Measurements from ENCODE around the gene MYL10.

DNA sequence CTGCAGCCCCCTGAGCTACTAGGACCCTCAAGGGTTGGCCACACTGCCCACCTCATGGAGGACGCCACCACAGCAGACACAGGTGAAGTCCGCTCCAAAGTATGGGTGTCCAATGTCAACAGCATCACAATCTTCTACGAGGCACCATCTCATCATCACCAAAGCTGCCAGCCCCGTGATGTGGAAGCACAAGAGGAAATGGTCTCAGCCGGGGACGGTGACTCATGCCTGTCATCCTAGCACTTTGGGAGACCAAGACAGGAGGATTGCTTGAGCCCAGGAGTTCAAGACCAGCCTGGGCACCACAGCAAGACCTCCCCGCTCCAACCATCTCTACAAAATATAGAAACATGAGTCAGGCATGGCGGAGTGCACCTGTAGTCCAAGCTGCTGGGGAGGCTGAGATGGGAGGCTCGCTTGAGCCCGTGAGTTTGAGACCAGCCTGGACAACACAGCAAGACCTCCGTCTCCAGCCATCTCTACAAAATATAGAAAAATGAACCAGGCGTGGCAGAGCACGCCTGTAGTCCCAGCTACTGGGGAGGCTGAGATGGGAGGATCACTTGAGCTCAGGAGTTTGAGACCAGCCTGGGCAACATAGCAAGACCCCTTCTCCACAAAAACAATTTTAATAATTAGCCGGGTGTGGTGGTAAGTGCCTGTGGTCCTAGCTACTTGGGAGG lies 48.8 kb upstream of the MYL10 start:
- TF ChIP-seq, protein P1, sequence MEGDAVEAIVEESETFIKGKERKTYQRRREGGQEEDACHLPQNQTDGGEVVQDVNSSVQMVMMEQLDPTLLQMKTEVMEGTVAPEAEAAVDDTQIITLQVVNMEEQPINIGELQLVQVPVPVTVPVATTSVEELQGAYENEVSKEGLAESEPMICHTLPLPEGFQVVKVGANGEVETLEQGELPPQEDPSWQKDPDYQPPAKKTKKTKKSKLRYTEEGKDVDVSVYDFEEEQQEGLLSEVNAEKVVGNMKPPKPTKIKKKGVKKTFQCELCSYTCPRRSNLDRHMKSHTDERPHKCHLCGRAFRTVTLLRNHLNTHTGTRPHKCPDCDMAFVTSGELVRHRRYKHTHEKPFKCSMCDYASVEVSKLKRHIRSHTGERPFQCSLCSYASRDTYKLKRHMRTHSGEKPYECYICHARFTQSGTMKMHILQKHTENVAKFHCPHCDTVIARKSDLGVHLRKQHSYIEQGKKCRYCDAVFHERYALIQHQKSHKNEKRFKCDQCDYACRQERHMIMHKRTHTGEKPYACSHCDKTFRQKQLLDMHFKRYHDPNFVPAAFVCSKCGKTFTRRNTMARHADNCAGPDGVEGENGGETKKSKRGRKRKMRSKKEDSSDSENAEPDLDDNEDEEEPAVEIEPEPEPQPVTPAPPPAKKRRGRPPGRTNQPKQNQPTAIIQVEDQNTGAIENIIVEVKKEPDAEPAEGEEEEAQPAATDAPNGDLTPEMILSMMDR (IDR thresholded peaks at IDR 0.05) = no peak
- no peak for TF ChIP-seq POLR2A (IDR thresholded peaks at IDR 0.05)
- no peak for TF ChIP-seq POLR2AphosphoS5 (IDR thresholded peaks at IDR 0.05)
- no peak for TF ChIP-seq EP300 (IDR thresholded peaks at IDR 0.05; ENCODE audit: low read depth)

All from transverse colon (tissue), 4 donors.